Type B pancreatic cell (in vitro differentiated cells): Measurements from ENCODE around the gene ICA1. TPM values are rescaled to one million over a fixed set of nuclear protein-coding genes. Genes with fewer than 3 reads are reported as not detected.

Experiments used
- DNase-seq: peaks from one replicate; pipeline ENCODE4 v3.0.0; 2021; ENCODE audit warnings: mixed read lengths; ENCODE audit not compliant: unreplicated experiment; ENCODE audit errors: extremely low spot score
- H3K27ac Mint-ChIP-seq: 2 replicates; pipeline ENCODE4 v1.8.0; 2021; ENCODE audit warnings: mild to moderate bottlenecking, mixed read lengths
- H3K27me3 Mint-ChIP-seq: 2 replicates; pipeline ENCODE4 v1.8.0; 2021; ENCODE audit warnings: mixed read lengths
- H3K36me3 Mint-ChIP-seq: 2 replicates; pipeline ENCODE4 v1.8.0; 2021; ENCODE audit warnings: mixed read lengths
- H3K4me1 Mint-ChIP-seq: one replicate; pipeline ENCODE4 v1.8.0; 2021; ENCODE audit warnings: mixed read lengths; ENCODE audit not compliant: unreplicated experiment
- H3K4me3 Mint-ChIP-seq: 2 replicates; pipeline ENCODE4 v1.8.0; 2021; ENCODE audit warnings: mild to moderate bottlenecking, mixed read lengths
- H3K9me3 Mint-ChIP-seq: 2 replicates; pipeline ENCODE4 v1.8.0; 2021; ENCODE audit warnings: mixed read lengths
- total RNA-seq: library from RNA; stranded (reverse); gene quantifications from 2 replicates; pipeline ENCODE4 v1.2.1, GENCODE V29; 2021; ENCODE audit warnings: low replicate concordance
- TF ChIP-seq, protein P1 (sequence below): fragments of 200-600 bp; sonication (generic); conservative IDR thresholded peaks from 2 replicates; pipeline ENCODE4 v1.5.0; 2021; ENCODE audit warnings: antibody characterized with exemption, mild to moderate bottlenecking

The ICA1 gene
- total RNA-seq, 1 donor from 2014 or later, result 9.8 TPM

DNA sequence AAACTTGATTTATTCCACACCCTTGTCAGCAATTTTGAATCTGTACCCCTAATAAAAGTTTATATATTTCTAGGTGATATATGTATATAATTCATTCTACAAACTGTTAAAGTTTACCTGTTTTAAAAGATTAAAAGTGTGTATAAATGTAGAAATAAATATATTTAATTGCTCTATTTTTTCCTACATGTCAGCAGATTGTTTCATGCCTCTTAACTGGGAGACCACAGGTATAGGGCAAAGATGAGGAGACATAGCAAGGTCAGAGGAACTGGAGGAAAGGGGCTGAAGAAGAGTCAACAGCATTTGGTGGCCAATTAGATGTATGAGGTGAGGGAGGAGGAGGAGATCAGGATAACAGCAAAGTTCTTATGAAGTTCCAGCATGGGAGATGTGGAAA, 183.5 kb downstream of the ICA1 start:
- Mint-ChIP-seq H3K27me3 (no peaks in the 10 kb centered on the region), H3K36me3 (no peaks in the 10 kb centered on the region), H3K4me3 (no peak overlapping the region), H3K4me1 (no peaks in the 10 kb centered on the region), H3K9me3 (no peaks in the 10 kb centered on the region), H3K27ac (no peak overlapping the region)
- no peak for DNase-seq
- TF ChIP-seq, protein P1, sequence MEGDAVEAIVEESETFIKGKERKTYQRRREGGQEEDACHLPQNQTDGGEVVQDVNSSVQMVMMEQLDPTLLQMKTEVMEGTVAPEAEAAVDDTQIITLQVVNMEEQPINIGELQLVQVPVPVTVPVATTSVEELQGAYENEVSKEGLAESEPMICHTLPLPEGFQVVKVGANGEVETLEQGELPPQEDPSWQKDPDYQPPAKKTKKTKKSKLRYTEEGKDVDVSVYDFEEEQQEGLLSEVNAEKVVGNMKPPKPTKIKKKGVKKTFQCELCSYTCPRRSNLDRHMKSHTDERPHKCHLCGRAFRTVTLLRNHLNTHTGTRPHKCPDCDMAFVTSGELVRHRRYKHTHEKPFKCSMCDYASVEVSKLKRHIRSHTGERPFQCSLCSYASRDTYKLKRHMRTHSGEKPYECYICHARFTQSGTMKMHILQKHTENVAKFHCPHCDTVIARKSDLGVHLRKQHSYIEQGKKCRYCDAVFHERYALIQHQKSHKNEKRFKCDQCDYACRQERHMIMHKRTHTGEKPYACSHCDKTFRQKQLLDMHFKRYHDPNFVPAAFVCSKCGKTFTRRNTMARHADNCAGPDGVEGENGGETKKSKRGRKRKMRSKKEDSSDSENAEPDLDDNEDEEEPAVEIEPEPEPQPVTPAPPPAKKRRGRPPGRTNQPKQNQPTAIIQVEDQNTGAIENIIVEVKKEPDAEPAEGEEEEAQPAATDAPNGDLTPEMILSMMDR, result no peak

DNA sequence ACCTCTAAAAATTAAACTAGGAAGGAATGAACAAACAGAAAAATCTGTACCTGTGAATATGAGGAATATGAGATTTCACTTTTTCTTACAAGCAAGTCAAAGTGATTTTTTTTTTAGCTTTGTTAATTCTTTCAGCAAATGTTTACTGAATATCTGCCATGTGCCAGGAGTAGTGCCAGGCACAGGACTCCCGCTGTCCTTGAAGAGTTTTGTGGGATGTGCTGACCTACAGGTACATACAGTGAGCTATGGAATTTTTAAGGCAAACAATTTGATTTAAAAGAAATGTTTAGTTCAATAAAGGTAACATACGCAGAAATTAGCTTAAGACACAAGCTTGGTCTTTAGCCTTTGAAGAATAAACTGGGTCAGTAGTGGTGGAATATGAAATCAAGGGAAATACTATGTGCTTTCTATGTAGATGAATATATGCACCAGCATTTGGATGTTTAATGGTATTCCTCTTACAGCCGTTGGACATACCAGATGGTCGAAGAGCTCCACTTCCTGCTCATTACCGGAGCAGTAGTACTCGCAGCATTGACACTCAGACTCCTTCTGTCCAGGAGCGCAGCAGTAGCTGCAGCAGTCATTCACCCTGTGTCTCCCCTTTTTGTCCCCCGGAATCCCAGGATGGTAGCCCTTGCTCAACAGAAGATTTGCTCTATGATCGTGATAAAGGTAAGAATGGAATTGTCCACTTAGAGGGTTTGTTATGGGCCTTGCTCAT, 191.4 kb downstream of the ICA1 start:
- H3K4me3 Mint-ChIP-seq, result no peak overlapping the region
- no peaks in the 10 kb centered on the region for H3K9me3 Mint-ChIP-seq
- no peak for DNase-seq
- TF ChIP-seq, protein P1, result no peak
- H3K4me1 Mint-ChIP-seq, result no peaks in the 10 kb centered on the region
- no peak overlapping the region for H3K27ac Mint-ChIP-seq
- H3K27me3 Mint-ChIP-seq, result no peaks in the 10 kb centered on the region
- peaks cover 13% of the 10 kb centered on the region for H3K36me3 Mint-ChIP-seq

DNA sequence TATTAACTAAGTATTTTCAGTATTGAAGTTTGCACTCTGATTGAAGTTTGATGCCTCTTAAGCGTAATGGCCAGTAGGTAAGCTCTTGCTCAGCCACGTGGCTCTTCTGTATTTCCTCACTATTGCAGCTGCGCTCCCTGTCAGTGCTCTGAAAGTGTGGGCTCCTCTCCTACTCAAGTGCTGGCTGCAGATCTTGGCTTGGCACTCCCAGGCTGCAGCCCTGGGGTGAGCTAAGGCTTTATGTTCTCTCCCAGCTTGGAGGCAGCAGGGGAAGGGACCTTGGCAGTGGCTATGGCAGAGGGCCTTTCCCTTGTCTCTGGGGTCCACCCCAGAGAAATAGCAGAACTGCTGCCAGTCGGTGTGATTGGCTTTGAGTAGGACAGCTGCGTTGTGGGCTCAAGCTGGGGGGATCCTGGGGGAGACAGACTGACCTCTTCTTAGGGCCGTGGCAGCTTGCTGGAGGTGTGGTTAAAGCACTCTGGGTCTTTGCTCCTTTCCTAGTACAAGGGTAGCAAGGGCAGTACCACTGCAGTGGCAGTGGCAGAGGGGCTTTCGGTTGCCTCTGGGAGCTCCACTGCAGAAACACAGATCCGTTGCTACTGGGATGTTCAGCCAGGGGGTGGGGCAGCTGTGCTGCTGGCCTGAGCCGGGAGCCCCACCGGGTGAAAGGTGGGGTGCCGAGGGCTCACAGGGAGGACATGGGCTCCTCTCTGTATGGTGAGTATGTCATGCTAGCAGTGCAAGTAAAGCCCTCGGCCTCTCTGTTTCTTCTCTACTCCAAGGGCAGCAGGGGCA, 192.9 kb downstream of the ICA1 start:
- Mint-ChIP-seq H3K4me3 (no peak overlapping the region), H3K27ac (no peak overlapping the region), H3K4me1 (no peaks in the 10 kb centered on the region), H3K27me3 (no peaks in the 10 kb centered on the region), H3K36me3 (peaks cover 16% of the 10 kb centered on the region), H3K9me3 (peaks cover 7% of the 10 kb centered on the region)
- TF ChIP-seq, protein P1, result no peak
- DNase-seq, result no peak

DNA sequence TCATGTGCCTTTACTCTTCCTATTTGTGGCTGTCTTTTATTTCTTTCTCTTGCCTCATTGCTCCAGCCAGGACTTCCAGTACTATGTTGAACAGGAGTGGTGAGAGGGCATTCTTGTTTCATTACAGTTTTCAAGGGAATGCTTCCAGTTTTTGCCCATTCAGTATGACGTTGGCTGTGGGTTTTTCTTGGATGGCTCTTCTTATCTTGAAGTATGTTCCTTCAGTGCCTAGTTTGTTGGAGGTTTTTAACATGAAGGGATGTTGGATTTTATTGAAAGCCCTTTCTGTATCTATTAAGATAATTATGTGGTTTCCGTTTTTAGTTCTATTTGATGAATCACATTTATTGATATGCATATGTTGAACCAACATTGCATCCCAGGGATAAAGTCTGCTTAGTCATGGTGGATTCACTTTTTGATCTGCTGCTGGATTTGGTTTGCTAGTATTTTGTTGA, 196.6 kb downstream of the ICA1 start:
- peaks cover 8% of the 10 kb centered on the region for H3K9me3 Mint-ChIP-seq
- DNase-seq, result no peak
- no peaks in the 10 kb centered on the region for H3K27me3 Mint-ChIP-seq
- TF ChIP-seq, protein P1, result no peak
- no peaks in the 10 kb centered on the region for H3K4me1 Mint-ChIP-seq
- peaks cover 18% of the 10 kb centered on the region for H3K36me3 Mint-ChIP-seq
- H3K4me3 Mint-ChIP-seq, result no peak overlapping the region
- H3K27ac Mint-ChIP-seq, result no peak overlapping the region

DNA sequence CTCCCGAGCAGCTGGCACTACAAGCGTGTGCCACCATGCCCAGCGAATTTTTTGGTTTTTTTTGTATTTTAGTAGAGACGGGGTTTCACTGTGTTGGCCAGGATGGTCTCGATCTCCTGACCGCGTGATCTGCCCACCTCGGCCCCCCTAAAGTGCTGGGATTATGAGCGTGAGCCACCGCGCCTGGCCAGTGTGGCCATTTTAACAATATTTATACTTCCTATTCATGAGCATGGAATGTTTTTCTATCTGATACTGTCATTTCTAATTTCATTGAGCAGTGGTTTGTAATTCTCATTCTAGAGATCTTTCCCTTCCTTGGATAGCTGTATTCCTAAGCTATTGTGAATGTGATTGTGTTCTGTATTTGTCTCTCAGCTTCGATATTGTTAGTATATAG, 197.1 kb downstream of the ICA1 start:
- Mint-ChIP-seq H3K4me3 (no peak overlapping the region), H3K4me1 (no peaks in the 10 kb centered on the region), H3K9me3 (peaks cover 8% of the 10 kb centered on the region), H3K36me3 (peaks cover 18% of the 10 kb centered on the region), H3K27me3 (no peaks in the 10 kb centered on the region), H3K27ac (no peak overlapping the region)
- TF ChIP-seq, protein P1, result no peak
- DNase-seq, result no peak
